A549 treated with CpdA at 1 μM for 4 hours (cell line): Measurements from ENCODE around the gene MAPT. TPM values are rescaled to one million over a fixed set of nuclear protein-coding genes. Genes with fewer than 3 reads are reported as not detected.

Experiments used
- total RNA-seq: library from RNA; stranded (reverse); fragments of 200-300 nt; extraction: Qiagen RNA extraction; gene quantifications from 5 replicates; pipeline ENCODE4 v1.2.3, GENCODE V29; 2022; ENCODE audit warnings: low read depth

Gene MAPT
- total RNA-seq, result 1.5 to 1.9 TPM (median 1.6 TPM) in 5 replicates

GRCh38 chr17:45894022-45894784, at the start of gene MAPT:
TSS of gene MAPT (plus strand) at chr17:45894554. CDS start at chr17:45962338, 67,784 bp downstream.

DNA sequence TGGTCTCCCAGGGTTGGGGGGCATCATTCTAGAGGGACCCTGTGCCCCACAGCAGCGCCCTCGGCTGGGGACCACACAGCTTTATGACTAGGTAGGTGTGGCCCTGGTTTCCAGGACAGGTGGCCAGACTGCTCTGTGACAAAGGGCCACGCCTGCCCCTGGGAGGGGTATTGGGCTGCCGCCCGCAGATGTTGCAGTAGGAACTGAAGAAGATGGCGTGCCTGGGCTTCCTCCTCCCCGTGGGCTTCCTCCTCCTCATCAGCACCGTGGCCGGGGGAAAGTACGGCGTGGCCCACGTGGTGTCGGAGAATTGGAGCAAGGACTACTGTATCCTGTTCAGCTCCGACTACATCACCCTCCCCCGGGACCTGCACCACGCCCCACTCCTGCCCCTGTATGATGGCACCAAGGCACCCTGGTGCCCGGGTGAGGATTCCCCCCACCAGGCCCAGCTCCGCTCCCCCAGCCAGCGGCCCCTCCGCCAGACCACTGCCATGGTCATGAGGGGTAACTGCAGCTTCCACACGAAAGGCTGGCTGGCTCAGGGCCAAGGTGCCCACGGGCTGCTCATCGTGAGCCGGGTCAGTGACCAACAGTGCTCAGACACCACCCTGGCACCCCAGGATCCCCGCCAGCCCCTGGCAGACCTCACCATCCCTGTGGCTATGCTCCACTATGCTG, 49.5 kb upstream of the MAPT start, which contains the start of gene SPPL2C:
Gene SPPL2C (plus strand): TSS at position 187 of the 681 bp plus-strand sequence. CDS start 26 bp downstream, at position 213.

GRCh38 chr17:45998987-45999899, 104.9 kb downstream of the MAPT start, which contains the start of gene STH:
TSS of gene STH (plus strand) at chr17:45999250. CDS start at chr17:45999280, 30 bp downstream.

Other genes with a start within 250 kb of the MAPT start
- 0.11 to 0.27 TPM (median 0.12 TPM) in 4 of 5 replicates, not detected in the other for gene CRHR1, start 110.2 kb upstream of the MAPT start, total RNA-seq
- gene SPPL2C, start 49.7 kb upstream of the MAPT start, total RNA-seq, result not detected in 5 replicates
- gene STH, start 104.7 kb downstream of the MAPT start, total RNA-seq, result not detected in 5 replicates